GM23338 (cell line): Measurements from ENCODE around the gene ESR2. TPM values are rescaled to one million over a fixed set of nuclear protein-coding genes. Genes with fewer than 3 reads are reported as not detected.
"Not testable (repeated sequence)": the region's sequence is repeated elsewhere in the genome, so short reads cannot be mapped to it uniquely, and the experiment has no call there.

Experiments
- ATAC-seq: fragments of 200-7000 bp; cut with Tn5 transposase; 3 replicates; pipeline ENCODE4 v1.9.1; 2020
- DNase-seq: peaks from one replicate; pipeline ENCODE4 v3.0.0-alpha.2; 2015; ENCODE audit warnings: low spot score
- H2AFZ ChIP-seq: fragments of 200-600 bp; sonication (generic); 2 replicates; pipeline ENCODE4 v1.8.0; 2016; ENCODE audit warnings: antibody characterized with exemption, mild to moderate bottlenecking, moderate library complexity
- H3F3A ChIP-seq: fragments of 200-600 bp; sonication (generic); replicated peaks from 2 replicates; pipeline ENCODE4 v1.8.0; 2017; ENCODE audit warnings: antibody characterized with exemption, mixed run types, low read depth
- H3K27ac ChIP-seq: fragments of 200-600 bp; sonication (generic); 2 replicates; pipeline ENCODE4 v1.6.1; 2016; ENCODE audit warnings: low read depth
- H3K27me3 ChIP-seq: fragments of 200-600 bp; sonication (generic); 2 replicates; pipeline ENCODE4 v1.8.0; 2016; ENCODE audit warnings: mild to moderate bottlenecking, mixed run types, moderate library complexity; ENCODE audit not compliant: insufficient read depth
- H3K36me3 ChIP-seq: fragments of 200-600 bp; sonication (generic); 2 replicates; pipeline ENCODE4 v1.8.0; 2016; ENCODE audit warnings: mild to moderate bottlenecking; ENCODE audit not compliant: insufficient read depth
- H3K4me1 ChIP-seq: fragments of 200-600 bp; sonication (generic); 2 replicates; pipeline ENCODE4 v1.8.0; 2016; ENCODE audit warnings: mild to moderate bottlenecking, moderate library complexity; ENCODE audit not compliant: insufficient read depth
- H3K4me2 ChIP-seq: fragments of 200-600 bp; sonication (generic); 2 replicates; pipeline ENCODE4 v1.7.1; 2017; ENCODE audit warnings: mixed run types
- H3K4me3 ChIP-seq: fragments of 200-600 bp; sonication (generic); 2 replicates; pipeline ENCODE4 v1.6.1; 2016; ENCODE audit warnings: mixed run types
- H3K79me2 ChIP-seq: fragments of 200-600 bp; sonication (generic); replicated peaks from 2 replicates; pipeline ENCODE4 v1.8.0; 2017; ENCODE audit warnings: mild to moderate bottlenecking; ENCODE audit not compliant: insufficient read depth
- H3K9me2 ChIP-seq: fragments of 200-600 bp; sonication (generic); 2 replicates; pipeline ENCODE4 v1.8.0; 2017; ENCODE audit not compliant: insufficient read depth
- H4K20me1 ChIP-seq: fragments of 200-600 bp; sonication (generic); replicated peaks from 2 replicates; pipeline ENCODE4 v1.8.0; 2017; ENCODE audit warnings: mild to moderate bottlenecking; ENCODE audit not compliant: insufficient read depth
- H3K27ac Mint-ChIP-seq: 2 replicates; pipeline ENCODE4 v1.8.0; 2020; ENCODE audit warnings: inconsistent platforms, mild to moderate bottlenecking, moderate library complexity, mixed read lengths
- H3K27me3 Mint-ChIP-seq: 3 replicates; pipeline ENCODE4 v1.8.0; 2022; ENCODE audit warnings: low read depth, mild to moderate bottlenecking, moderate library complexity, mixed read lengths, inconsistent platforms; ENCODE audit not compliant: insufficient read depth, poor library complexity
- H3K36me3 Mint-ChIP-seq: 3 replicates; pipeline ENCODE4 v1.8.0; 2021; ENCODE audit warnings: low read depth, mild to moderate bottlenecking, inconsistent platforms, moderate library complexity, mixed read lengths
- H3K4me1 Mint-ChIP-seq: 3 replicates; pipeline ENCODE4 v1.8.0; 2020; ENCODE audit warnings: mild to moderate bottlenecking, inconsistent platforms, mixed read lengths
- H3K4me3 Mint-ChIP-seq: 3 replicates; pipeline ENCODE4 v1.8.0; 2021; ENCODE audit warnings: moderate library complexity, mild to moderate bottlenecking, inconsistent platforms, mixed read lengths
- H3K9me3 Mint-ChIP-seq: 3 replicates; pipeline ENCODE4 v1.8.0; 2020; ENCODE audit warnings: moderate library complexity, mild to moderate bottlenecking, inconsistent platforms, mixed read lengths
- ETS1 ChIP-seq: IDR thresholded peaks from 2 replicates; pipeline ENCODE4 v1.6.1; 2016; ENCODE audit warnings: antibody characterized with exemption
- JUNB ChIP-seq: IDR thresholded peaks from one replicate; pipeline ENCODE4 v1.6.1; 2016; ENCODE audit warnings: antibody characterized with exemption; ENCODE audit not compliant: unreplicated experiment
- REST ChIP-seq: IDR thresholded peaks from one replicate; pipeline ENCODE4 v1.6.1; 2018; ENCODE audit warnings: antibody characterized with exemption; ENCODE audit not compliant: unreplicated experiment
- ZNF462 ChIP-seq: fragments of 250-450 bp; sonication (Bioruptor Pico); IDR thresholded peaks from 2 replicates; pipeline ENCODE4 v1.5.0; 2020; ENCODE audit warnings: mild to moderate bottlenecking, moderate library complexity
- polyA plus RNA-seq: library from polyadenylated mRNA; unstranded; fragments of >200 nt; fragmentation: Nextera tagmentation; extraction: Ambion mirVana; gene quantifications from 2 replicates; pipeline ENCODE4 v1.2.1, GENCODE V29; 2016
- total RNA-seq: library from RNA; depleted of rRNA; stranded (reverse); fragments of >200 nt; shearing (Covaris generic); gene quantifications from 2 replicates; pipeline ENCODE4 v1.2.3, GENCODE V29; 2014

The ESR2 gene
- total and polyA plus RNA-seq, 2 experiments from 2014 or later, result 0.58 to 0.59 TPM

GRCh38 chr14:64182908-64183307 lies 111.3 kb downstream of the ESR2 start:
- not testable (repeated sequence) for ATAC-seq, H3K27ac Mint-ChIP-seq, H3K79me2 ChIP-seq, H3K27ac ChIP-seq, H3K4me2 ChIP-seq, H3F3A ChIP-seq, H3K9me2 ChIP-seq, H2AFZ ChIP-seq, H3K4me3 ChIP-seq, H3K27me3 ChIP-seq, H3K36me3 ChIP-seq, H3K4me3 Mint-ChIP-seq, H4K20me1 ChIP-seq, DNase-seq, H3K27me3 Mint-ChIP-seq, H3K4me1 ChIP-seq
- Mint-ChIP-seq H3K9me3 (peaks cover 27% of the 10 kb centered on the region), H3K4me1 (peaks cover 20% of the 10 kb centered on the region; the same call in 2 of the 3 replicates), H3K36me3 (peaks cover 38% of the 10 kb centered on the region)

DNA sequence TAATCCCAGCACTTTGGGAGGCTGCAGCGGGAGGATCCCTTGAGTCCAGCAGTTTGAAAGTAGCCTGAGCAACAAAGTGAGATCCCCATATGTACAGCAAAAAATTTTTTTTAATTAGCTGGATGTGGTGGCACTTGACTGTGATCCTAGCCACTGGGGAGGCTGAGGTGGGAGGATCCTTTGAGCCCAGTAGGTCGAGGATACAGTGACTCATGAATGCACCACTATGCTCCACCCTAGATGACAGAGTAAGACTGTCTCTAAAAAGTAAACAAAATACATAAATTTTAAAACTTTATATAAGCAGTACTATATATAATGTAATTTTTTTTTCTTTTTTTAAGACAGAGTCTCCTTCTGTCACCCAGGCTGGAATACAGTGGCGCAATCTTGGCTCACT lies 115.4 kb downstream of the ESR2 start:
- Histone ChIP-seq H3K27ac (no peak overlapping the region), H3K9me2 (no peaks in the 10 kb centered on the region), H3K4me1 (peaks cover 6% of the 10 kb centered on the region; the same call in 1 of the 2 replicates), H3K27me3 (no peaks in the 10 kb centered on the region), H3K36me3 (no peaks in the 10 kb centered on the region; the same call in 1 of the 2 replicates), H4K20me1 (no peaks in the 10 kb centered on the region), H3K4me2 (no peak overlapping the region), H3K79me2 (no peaks in the 10 kb centered on the region), H3F3A (no peaks in the 10 kb centered on the region; the same call in 1 of the 2 replicates), H3K4me3 (no peak overlapping the region), H2AFZ (no peak overlapping the region)
- Mint-ChIP-seq H3K27me3 (peaks cover 2% of the 10 kb centered on the region), H3K4me1 (peaks cover 4% of the 10 kb centered on the region), H3K4me3 (no peak overlapping the region), H3K27ac (no peak overlapping the region), H3K36me3 (peaks cover 28% of the 10 kb centered on the region), H3K9me3 (peaks cover 14% of the 10 kb centered on the region)
- no peak for ATAC-seq
- DNase-seq, result no peak
- no peak for TF ChIP-seq ZNF462
- no peak for TF ChIP-seq REST
- TF ChIP-seq JUNB, result no peak
- TF ChIP-seq ETS1, result no peak
